Small intestine (tissue), 7 donors: ENCODE data around the gene ZNF750. TPM values are rescaled to one million over a fixed set of nuclear protein-coding genes. Genes with fewer than 3 reads are reported as not detected.

Experiments
- DNase-seq, 2 donors: peaks; one replicate each; pipeline versions ENCODE4 v3.0.0 to v3.0.0-alpha.2; 2013
- FAIRE-seq: peaks from 2 replicates; lab custom pipeline; 2012; peaks lifted over from hg19 to GRCh38; lab: Jason Lieb, UNC
- H3K27ac ChIP-seq, 3 donors: one replicate each; pipeline ENCODE4 v1.5.1; 2013; ENCODE audit warnings: low read length in 2 of 3, mild to moderate bottlenecking in 2 of 3, control low read depth in 1 of 3, inconsistent platforms in 1 of 3, low read depth in 1 of 3, moderate library complexity in 1 of 3
- H3K27me3 ChIP-seq, 3 donors: one replicate each; pipeline ENCODE4 v1.6.1; 2013; ENCODE audit warnings: low read length in 3 of 3, inconsistent platforms in 1 of 3; ENCODE audit not compliant: control insufficient read depth in 3 of 3, insufficient read depth in 3 of 3
- H3K36me3 ChIP-seq, 3 donors: one replicate each; pipeline ENCODE4 v1.6.1; 2013; ENCODE audit warnings: low read length in 3 of 3, inconsistent platforms in 1 of 3, low read depth in 1 of 3, mild to moderate bottlenecking in 1 of 3, moderate library complexity in 1 of 3; ENCODE audit not compliant: control insufficient read depth in 3 of 3, insufficient read depth in 2 of 3
- H3K4me1 ChIP-seq, 3 donors: one replicate each; pipeline ENCODE4 v1.6.1; 2013; ENCODE audit warnings: low read length in 2 of 3, inconsistent platforms in 1 of 3, low read depth in 1 of 3, mild to moderate bottlenecking in 1 of 3, moderate library complexity in 1 of 3; ENCODE audit not compliant: control insufficient read depth in 3 of 3, insufficient read depth in 2 of 3
- H3K4me3 ChIP-seq, 3 donors: one replicate each; pipeline ENCODE4 v1.5.1; 2013; ENCODE audit warnings: low read length in 3 of 3, control low read depth in 1 of 3, inconsistent platforms in 1 of 3, low read depth in 1 of 3, mild to moderate bottlenecking in 1 of 3, moderate library complexity in 1 of 3
- H3K9me3 ChIP-seq, 2 donors: one replicate each; pipeline ENCODE4 v1.6.1; 2013; ENCODE audit warnings: low read depth in 1 of 2, low read length in 1 of 2; ENCODE audit not compliant: control insufficient read depth in 2 of 2, insufficient read depth in 1 of 2
- WGBS, 3 donors: extraction: QIAGEN DNeasy Blood & Tissue Kit; methylation state at CpG; one replicate each; pipeline ENCODE4 v1.1.7; 2013; 5-methylcytosine and 5-hydroxymethylcytosine counted together
- polyA plus RNA-seq, 4 donors: library from polyadenylated mRNA; stranded (reverse) in 3 of 4; unstranded in 1 of 4; fragments of 200-250 nt in 3 of 4; fragments of 120-200 nt in 1 of 4; gene quantifications; one replicate each; pipeline versions ENCODE4 v1.2.1 to v1.2.3, GENCODE V29; 2013
- donor health status: healthy with polysubstance abuse.
- donor health status: control.
- donor health status: control.
- donor health status: Bipolar disorder and iron deficiency.
- donor health status: healthy.

The ZNF750 gene
- polyA plus RNA-seq, 4 donors: 0.04 to 0.27 (median 0.10) TPM; not detected in 1

- no peak for FAIRE-seq
- Histone ChIP-seq H3K9me3 (no peaks in the 10 kb centered on the region), H3K36me3 (peaks cover 0 to 36% (median 2%) of the 10 kb centered on the region in 3 donors), H3K4me3 (no peak overlapping the region), H3K4me1 (no peaks in the 10 kb centered on the region), H3K27ac (peak overlapping the region in 2 of 3 donors; percentile 21 to 52), H3K27me3 (no peaks in the 10 kb centered on the region)
- DNase-seq: peak in 1 of 2 donors; percentile 37
- 66 to 87% (median 82%) methylated on average over 23 of the region's 23 CpGs for WGBS, 3 donors
These were observed 19.9 kb upstream of the ZNF750 start for GRCh38 chr17:82859431-82860403.

DNA sequence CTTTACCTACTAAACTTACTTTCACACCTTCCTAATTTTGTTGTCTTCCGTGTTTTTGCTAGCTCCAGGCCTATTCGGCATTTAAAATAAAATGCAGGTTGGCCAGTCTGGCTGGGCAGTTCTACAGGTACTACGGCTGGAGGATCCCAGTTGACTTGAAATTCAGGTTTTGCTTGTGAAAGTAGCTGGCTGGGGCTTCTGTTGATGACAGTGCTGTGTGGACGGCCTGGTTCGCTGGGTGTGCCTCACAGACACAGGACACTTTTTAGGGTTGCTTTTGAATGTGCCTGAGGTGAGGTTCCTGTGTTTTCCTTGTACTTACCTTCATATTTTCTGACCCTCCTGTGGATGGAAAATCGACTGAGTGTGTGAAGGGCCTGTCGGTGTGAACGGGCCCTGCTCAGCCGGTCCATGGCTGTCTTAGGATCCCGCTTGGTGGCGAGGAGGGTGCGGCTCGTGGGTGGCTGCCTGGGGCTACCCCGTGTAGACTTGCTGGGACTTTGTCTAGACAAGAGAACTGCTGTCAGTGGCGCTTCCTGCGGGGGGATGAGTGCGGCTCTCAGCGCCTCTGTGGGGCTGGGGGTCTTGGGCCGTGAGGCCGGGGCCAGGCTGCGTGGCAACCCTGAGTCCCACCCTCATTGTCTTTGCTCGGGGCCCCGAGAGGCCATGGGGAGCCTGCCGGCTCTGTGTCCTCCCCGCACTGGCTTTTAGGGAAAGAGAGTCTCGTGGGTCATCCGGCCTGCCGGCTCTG is 18.7 kb upstream of the ZNF750 start:
- FAIRE-seq (no peak), DNase-seq (no peak)
- WGBS, 3 donors: 90 to 94% (median 91%) methylated on average over 25 to 28 of the region's 28 CpGs

GRCh38 chr17:82856361-82856760 is 16.5 kb upstream of the ZNF750 start:
- H3K27ac ChIP-seq: no peak overlapping the region
- WGBS, 3 donors: 90 to 91% (median 90%) methylated on average over 14 to 15 of the region's 15 CpGs
- H3K27me3 ChIP-seq: no peaks in the 10 kb centered on the region
- H3K36me3 ChIP-seq: peaks cover 0 to 29% (median 3%) of the 10 kb centered on the region in 3 donors
- no peak for FAIRE-seq
- DNase-seq: no peak
- H3K4me3 ChIP-seq: no peak overlapping the region
- no peaks in the 10 kb centered on the region for H3K9me3 ChIP-seq
- H3K4me1 ChIP-seq: no peaks in the 10 kb centered on the region

More for the DNA sequence above, 18.7 kb upstream of the ZNF750 start:
- no peaks in the 10 kb centered on the region for H3K4me1 ChIP-seq
- H3K4me3 ChIP-seq: no peak overlapping the region
- H3K27me3 ChIP-seq: no peaks in the 10 kb centered on the region
- peak overlapping the region in 1 of 3 donors; percentile 48 for H3K27ac ChIP-seq
- H3K36me3 ChIP-seq: peaks cover 0 to 34% (median 6%) of the 10 kb centered on the region in 3 donors
- no peaks in the 10 kb centered on the region for H3K9me3 ChIP-seq

DNA sequence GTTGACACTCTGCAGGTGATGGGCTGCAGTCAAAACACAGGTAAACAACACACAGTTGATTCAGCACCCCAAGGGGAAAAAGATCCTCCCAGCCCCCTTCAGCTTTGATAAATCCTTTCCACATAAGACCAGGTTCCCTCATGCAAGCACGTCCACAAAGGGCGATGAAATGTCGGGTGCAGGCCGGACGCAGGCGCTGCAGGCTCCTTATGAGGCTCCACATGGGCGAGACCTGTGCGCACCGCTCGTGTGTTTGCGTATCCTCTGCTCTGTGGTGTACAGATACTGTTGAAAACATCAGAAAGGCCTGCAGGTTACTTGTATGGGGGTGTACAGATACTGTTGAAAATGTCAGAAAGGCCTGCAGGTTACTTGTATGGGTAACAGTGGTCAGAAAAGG is 14.4 kb upstream of the ZNF750 start:
- Histone ChIP-seq H3K36me3 (peaks cover 0 to 29% (median 3%) of the 10 kb centered on the region in 3 donors), H3K4me1 (no peaks in the 10 kb centered on the region), H3K9me3 (no peaks in the 10 kb centered on the region), H3K4me3 (no peak overlapping the region), H3K27me3 (no peaks in the 10 kb centered on the region), H3K27ac (no peak overlapping the region)
- WGBS, 3 donors: 96 to 97% (median 97%) methylated on average over 11 of the region's 11 CpGs
- FAIRE-seq (no peak), DNase-seq (no peak)

- DNase-seq (no peak), FAIRE-seq (no peak)
- H3K4me1 ChIP-seq: peaks cover 0 to 8% (median 0%) of the 10 kb centered on the region in 3 donors
These were observed 11.6 kb upstream of the ZNF750 start for GRCh38 chr17:82851381-82851780.

DNA sequence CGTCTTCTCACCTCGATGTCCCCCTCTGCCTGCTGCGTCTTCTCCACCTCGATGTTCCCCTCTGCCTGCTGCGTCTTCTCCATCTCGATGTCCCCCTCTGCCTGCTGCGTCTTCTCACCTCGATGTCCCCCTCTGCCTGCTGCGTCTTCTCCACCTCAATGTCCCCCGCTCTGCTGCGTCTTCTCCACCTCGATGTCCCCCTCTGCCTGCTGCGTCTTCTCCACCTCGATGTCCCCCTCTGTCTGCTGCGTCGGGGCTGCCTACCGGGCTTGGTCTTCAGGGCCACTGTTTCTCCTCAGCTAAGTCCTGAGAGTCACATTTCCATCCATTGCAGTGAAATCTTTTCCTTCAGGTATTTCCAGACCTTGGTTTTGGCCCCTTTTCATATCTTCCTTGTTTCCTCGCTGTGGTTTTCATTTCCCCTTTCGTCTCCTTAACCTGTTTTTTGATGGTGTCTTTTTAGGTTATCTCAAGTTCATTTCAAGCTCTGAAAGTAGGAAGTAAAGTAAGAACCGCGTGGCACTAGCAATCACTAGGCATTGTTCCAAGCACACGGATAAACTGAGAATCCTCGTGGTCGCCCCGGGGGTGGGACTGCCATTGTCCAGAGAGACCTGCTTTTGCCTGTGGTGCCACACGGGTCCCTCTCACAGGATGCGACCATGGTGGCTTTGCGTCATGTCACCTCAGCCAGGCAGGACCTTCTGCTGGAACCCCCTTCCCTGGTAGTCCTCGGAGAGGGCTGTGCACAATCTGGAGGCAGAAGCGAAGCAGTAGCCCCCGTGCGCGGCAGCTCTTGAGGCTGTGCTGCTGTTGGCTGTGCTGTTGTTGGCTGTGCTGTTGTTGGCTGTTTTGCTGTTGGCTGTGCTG is 9.5 kb upstream of the ZNF750 start:
- H3K4me3 ChIP-seq: no peak overlapping the region
- DNase-seq (no peak), FAIRE-seq (no peak)
- no peaks in the 10 kb centered on the region for H3K9me3 ChIP-seq
- WGBS, 3 donors: 85 to 90% (median 90%) methylated on average over 33 of the region's 33 CpGs
- no peaks in the 10 kb centered on the region for H3K27me3 ChIP-seq
- H3K36me3 ChIP-seq: peaks cover 0 to 28% (median 3%) of the 10 kb centered on the region in 3 donors
- peaks cover 0 to 8% (median 0%) of the 10 kb centered on the region in 3 donors for H3K4me1 ChIP-seq
- no peak overlapping the region for H3K27ac ChIP-seq

More at GRCh38 chr17:82851381-82851780, 11.6 kb upstream of the ZNF750 start:
- 86 to 93% (median 91%) methylated on average over 11 to 12 of the region's 12 CpGs for WGBS, 3 donors
- Histone ChIP-seq H3K27ac (no peak overlapping the region), H3K9me3 (no peaks in the 10 kb centered on the region), H3K27me3 (no peaks in the 10 kb centered on the region), H3K4me3 (no peak overlapping the region), H3K36me3 (peaks cover 0 to 26% (median 3%) of the 10 kb centered on the region in 3 donors)

- Histone ChIP-seq H3K9me3 (no peaks in the 10 kb centered on the region), H3K4me3 (peak overlapping the region in 2 of 3 donors; percentile 5 to 25), H3K27ac (peak overlapping the region in 2 of 3 donors; percentile 24 to 67), H3K36me3 (peaks cover 0 to 25% (median 0%) of the 10 kb centered on the region in 3 donors), H3K27me3 (no peaks in the 10 kb centered on the region), H3K4me1 (peaks cover 0 to 8% (median 0%) of the 10 kb centered on the region in 3 donors)
- WGBS, 3 donors: 41 to 63% (median 50%) methylated on average over 22 to 23 of the region's 23 CpGs
- FAIRE-seq: no peak
- peak; percentile 74 to 94 for DNase-seq
These were observed 8.3 kb upstream of the ZNF750 start for GRCh38 chr17:82848022-82848592.
